Stimulated activated naive B cell treated with anti-CD40 and anti-IgM and Interleukin-4, amounts not matched to agents 10 μg/mL and 1 μg/mL and 100 μg/mL, for 72 hours (primary cell): Measurements from ENCODE around the gene RBM39.
"Not testable (repeated sequence)": the region's sequence is repeated elsewhere in the genome, so short reads cannot be mapped to it uniquely, and the experiment has no call there.

Experiments used
- ATAC-seq, 2 donors: fragments of 150-1000 bp; cut with Tn5 transposase; replicated peaks; 2 replicates each; pipeline ENCODE4 v1.10.0; 2021; ENCODE audit warnings: moderate library complexity in 1 of 2
- DNase-seq: peaks from one replicate; pipeline ENCODE4 v3.0.0; 2021
- H3K27ac Mint-ChIP-seq: one replicate; pipeline ENCODE4 v1.8.0; 2022; ENCODE audit warnings: mild to moderate bottlenecking, mixed read lengths
- H3K27me3 Mint-ChIP-seq, 2 donors: one replicate each; pipeline ENCODE4 v1.8.0; 2022; ENCODE audit warnings: mixed read lengths in 2 of 2
- H3K36me3 Mint-ChIP-seq, 2 donors: one replicate each; pipeline ENCODE4 v1.8.0; 2022; ENCODE audit warnings: mixed read lengths in 2 of 2, mild to moderate bottlenecking in 1 of 2
- H3K4me1 Mint-ChIP-seq, 2 donors: one replicate each; pipeline ENCODE4 v1.8.0; 2022; ENCODE audit warnings: mixed read lengths in 2 of 2, mild to moderate bottlenecking in 1 of 2
- H3K4me3 Mint-ChIP-seq, 2 donors: one replicate each; pipeline ENCODE4 v1.8.0; 2022; ENCODE audit warnings: mild to moderate bottlenecking in 2 of 2, mixed read lengths in 2 of 2, moderate library complexity in 1 of 2
- H3K9me3 Mint-ChIP-seq, 2 donors: one replicate each; pipeline ENCODE4 v1.8.0; 2022; ENCODE audit warnings: mixed read lengths in 2 of 2, mild to moderate bottlenecking in 1 of 2

RBM39 gene

DNA sequence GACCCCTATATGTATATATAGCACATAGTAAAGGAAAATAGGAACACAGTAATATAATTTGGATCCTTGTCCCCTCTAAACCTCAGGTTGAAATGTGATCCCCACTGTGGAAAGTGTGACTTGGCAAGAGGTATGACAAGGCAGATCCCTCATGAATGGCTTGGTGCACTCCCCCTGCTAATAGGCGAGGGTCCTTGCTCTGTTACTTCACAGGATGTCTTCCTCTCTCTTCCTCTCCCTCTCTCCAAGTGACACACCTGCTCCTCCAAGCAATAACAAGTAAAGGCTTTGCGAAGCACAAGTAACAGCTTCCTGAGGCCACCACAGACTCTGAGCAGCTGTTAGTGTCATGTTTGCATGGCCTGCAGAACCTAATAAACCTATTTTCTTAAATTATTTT lies 26.4 kb downstream of the RBM39 start:
- no peaks in the 10 kb centered on the region for H3K9me3 Mint-ChIP-seq
- peaks cover 23 to 38% of the 10 kb centered on the region in 2 donors for H3K36me3 Mint-ChIP-seq
- H3K4me1 Mint-ChIP-seq, result peaks cover 9 to 26% of the 10 kb centered on the region in 2 donors
- H3K4me3 Mint-ChIP-seq, result no peak overlapping the region
- peak overlapping the region; percentile 14 for H3K27ac Mint-ChIP-seq
- ATAC-seq (no peak), DNase-seq (no peak)
- H3K27me3 Mint-ChIP-seq, result no peaks in the 10 kb centered on the region

DNA sequence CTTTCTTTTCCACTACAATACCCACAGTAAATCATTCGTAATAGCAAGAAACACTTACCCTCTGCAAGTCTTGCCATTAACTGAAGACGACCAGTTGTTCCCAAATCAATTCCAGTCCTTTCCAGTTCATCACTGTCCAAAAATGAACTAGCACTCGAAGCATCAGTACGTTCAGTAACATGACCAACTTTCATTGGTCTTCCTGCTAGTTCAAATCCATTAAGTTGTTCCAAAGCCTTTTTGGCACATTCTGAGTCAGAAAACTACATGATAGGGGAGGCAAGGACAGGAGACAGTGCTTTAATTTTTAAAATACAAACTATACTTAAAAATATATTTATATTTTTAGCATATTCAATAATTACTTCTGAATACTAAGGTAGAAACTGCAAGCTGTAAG lies 27.9 kb downstream of the RBM39 start:
- Mint-ChIP-seq H3K27ac (peak overlapping the region; percentile 75), H3K36me3 (peaks cover 19 to 32% of the 10 kb centered on the region in 2 donors), H3K9me3 (no peaks in the 10 kb centered on the region), H3K4me3 (no peak overlapping the region), H3K4me1 (peaks cover 12 to 31% of the 10 kb centered on the region in 2 donors), H3K27me3 (no peaks in the 10 kb centered on the region)
- no peak for DNase-seq
- no peak for ATAC-seq

DNA sequence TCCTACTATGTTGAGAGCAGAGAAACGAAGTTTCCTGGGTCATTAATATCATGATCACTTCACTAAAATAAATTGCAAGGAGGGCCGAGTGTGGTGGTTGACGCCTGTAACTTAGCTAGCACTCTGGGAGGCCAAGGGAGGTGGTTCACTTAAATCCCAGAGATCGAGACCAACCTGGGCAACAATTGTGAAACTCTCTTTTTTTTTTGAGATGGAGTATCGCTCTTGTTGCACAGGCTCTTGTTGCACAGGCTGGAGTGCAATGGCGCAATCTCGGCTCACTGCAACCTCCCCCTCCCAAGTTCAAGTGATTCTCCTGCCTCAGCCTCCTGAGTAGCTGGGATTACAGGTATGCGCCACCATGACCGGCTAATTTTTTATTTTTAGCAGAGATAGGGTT lies 28.9 kb downstream of the RBM39 start:
- peaks cover 18 to 31% of the 10 kb centered on the region in 2 donors for H3K36me3 Mint-ChIP-seq
- not testable (repeated sequence) for ATAC-seq, H3K27ac Mint-ChIP-seq, DNase-seq, H3K27me3 Mint-ChIP-seq, H3K4me3 Mint-ChIP-seq, H3K9me3 Mint-ChIP-seq
- H3K4me1 Mint-ChIP-seq, result peaks cover 13 to 32% of the 10 kb centered on the region in 2 donors

DNA sequence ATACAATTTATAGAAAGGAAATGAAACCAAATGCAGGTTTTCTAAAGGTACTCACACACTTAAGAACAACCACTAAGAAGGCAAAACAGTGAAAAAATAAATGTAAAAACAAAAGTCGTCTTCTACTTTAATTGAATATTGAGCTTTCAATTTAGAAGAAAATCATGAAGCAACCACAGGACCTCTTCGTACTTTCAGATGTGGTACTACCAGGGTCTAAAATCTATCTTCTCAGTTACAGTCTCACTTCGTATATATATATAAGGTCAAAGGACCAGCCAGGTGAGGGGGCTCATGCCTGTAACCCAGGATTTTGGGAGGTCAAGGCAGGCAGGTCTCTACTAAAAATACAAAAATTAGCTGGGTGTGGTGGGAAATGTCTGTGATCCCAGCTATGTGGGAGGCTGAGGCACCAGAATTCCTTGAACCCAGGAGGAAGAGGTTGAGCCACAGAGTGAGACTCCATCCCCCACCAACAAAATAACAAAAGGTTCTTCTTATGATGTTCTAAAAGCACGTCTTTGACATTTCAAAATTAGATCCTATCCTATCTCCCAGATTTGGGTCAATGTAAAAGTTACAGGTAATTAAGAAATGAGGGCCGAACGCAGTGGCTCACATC lies 30.4 kb downstream of the RBM39 start:
- Mint-ChIP-seq H3K9me3 (no peaks in the 10 kb centered on the region), H3K4me1 (peaks cover 12 to 32% of the 10 kb centered on the region in 2 donors), H3K27ac (peak overlapping the region; percentile 25), H3K27me3 (no peaks in the 10 kb centered on the region), H3K4me3 (peak overlapping the region in 1 of 2 donors; percentile 19), H3K36me3 (peaks cover 19 to 26% of the 10 kb centered on the region in 2 donors)
- no peak for DNase-seq
- ATAC-seq, result no peak

DNA sequence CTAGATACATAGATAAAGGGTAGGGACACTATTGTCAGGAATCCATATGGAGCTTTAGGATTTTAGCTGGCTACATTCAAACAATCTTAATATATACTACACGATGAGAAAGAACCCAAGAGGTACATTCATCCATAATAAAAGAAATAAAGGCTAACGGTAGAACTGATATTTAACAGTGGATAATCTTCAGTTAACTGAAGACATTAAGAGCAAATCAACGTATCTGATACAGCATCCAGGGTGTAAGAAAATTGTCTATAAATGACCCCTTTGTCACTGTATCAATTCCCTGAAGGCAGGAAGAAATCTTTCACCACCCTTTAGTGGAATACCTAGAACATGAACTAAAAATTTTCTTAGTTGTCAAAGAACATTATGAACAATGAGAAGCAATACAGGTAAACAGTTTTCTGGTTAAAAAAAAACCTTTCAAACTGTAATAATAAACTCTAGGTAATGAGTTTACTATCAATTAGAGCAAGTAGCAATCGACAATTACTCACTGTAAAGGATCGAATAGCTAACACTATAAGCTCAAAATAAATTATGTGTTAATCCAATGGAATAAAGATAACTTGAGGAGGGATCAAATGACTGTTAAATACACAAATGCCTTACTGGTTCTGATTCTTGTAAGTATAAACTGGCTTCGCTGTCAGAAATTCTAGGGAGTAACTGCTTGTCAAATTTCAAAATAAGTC lies 31.0 kb downstream of the RBM39 start:
- Mint-ChIP-seq H3K27ac (no peak overlapping the region), H3K9me3 (no peaks in the 10 kb centered on the region), H3K4me3 (peak overlapping the region in 1 of 2 donors; percentile 19), H3K4me1 (peaks cover 12 to 32% of the 10 kb centered on the region in 2 donors), H3K36me3 (peaks cover 19 to 23% of the 10 kb centered on the region in 2 donors), H3K27me3 (no peaks in the 10 kb centered on the region)
- ATAC-seq (no peak), DNase-seq (no peak)

DNA sequence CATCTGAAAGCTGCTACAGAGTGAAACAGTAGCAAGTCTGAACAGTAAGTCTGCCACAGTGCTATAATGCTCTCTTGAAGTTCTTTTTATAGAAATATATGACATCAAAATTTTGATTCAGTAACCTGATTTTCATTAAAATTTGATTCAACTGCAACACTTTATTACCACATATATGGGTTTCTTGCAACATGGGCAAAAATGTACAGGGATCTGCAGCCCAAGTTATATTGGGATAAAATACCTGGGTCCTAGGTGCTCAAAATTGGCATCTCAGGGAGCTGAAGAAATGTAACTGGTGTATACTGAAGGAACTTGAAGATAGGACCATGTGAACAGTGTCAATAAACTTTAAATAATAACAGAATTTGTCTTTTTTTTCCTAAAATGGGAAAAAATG lies 32.0 kb downstream of the RBM39 start:
- H3K9me3 Mint-ChIP-seq, result no peaks in the 10 kb centered on the region
- no peak overlapping the region for H3K27ac Mint-ChIP-seq
- peaks cover 12 to 25% of the 10 kb centered on the region in 2 donors for H3K4me1 Mint-ChIP-seq
- no peak for DNase-seq
- ATAC-seq, result no peak
- no peak overlapping the region for H3K4me3 Mint-ChIP-seq
- H3K36me3 Mint-ChIP-seq, result peaks cover 16 to 21% of the 10 kb centered on the region in 2 donors
- no peaks in the 10 kb centered on the region for H3K27me3 Mint-ChIP-seq

DNA sequence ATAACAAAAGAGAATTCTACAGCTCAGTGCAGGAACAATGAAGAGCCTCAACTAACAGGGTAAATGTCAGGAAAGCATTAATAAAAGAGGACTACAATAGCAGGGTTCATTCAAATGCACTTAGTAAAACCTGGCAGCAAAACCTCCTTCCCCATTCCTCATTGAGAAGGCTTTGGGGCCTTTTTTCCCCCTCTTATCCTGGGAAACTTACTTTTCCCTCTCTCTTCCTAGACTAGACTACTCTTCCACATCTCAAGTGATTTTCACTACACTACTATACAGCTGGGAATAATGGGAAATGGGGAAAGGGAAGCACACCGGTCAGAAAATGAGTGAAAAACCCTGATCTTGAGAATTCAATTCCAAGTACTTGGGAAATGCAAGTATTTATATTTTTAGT lies 32.8 kb downstream of the RBM39 start:
- no peak for ATAC-seq
- Mint-ChIP-seq H3K4me3 (no peak overlapping the region), H3K9me3 (no peaks in the 10 kb centered on the region), H3K36me3 (peaks cover 19 to 24% of the 10 kb centered on the region in 2 donors), H3K4me1 (peaks cover 12 to 24% of the 10 kb centered on the region in 2 donors), H3K27ac (no peak overlapping the region), H3K27me3 (no peaks in the 10 kb centered on the region)
- DNase-seq, result no peak

DNA sequence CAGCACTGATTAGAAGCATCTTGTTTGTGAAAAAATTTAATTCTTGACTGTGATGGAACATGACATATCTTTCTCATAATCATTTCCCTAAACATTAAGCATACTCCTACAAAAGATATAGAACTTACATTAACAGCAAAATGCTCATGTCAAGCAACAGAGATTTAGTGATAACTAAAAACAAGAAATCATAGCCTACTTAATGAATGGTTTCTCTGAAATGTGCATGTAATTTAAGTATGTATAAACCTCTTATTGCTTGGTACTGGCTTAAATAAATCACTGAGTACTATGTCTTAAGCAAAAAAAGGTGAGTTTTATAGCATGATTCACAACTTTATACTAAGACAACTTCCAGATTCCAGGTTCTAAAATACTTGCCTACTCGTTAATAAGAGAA lies 33.6 kb downstream of the RBM39 start:
- Mint-ChIP-seq H3K4me1 (peaks cover 9 to 16% of the 10 kb centered on the region in 2 donors), H3K9me3 (no peaks in the 10 kb centered on the region), H3K4me3 (no peak overlapping the region), H3K27ac (no peak overlapping the region), H3K36me3 (peaks cover 23 to 28% of the 10 kb centered on the region in 2 donors), H3K27me3 (no peaks in the 10 kb centered on the region)
- ATAC-seq, result no peak
- DNase-seq, result no peak

DNA sequence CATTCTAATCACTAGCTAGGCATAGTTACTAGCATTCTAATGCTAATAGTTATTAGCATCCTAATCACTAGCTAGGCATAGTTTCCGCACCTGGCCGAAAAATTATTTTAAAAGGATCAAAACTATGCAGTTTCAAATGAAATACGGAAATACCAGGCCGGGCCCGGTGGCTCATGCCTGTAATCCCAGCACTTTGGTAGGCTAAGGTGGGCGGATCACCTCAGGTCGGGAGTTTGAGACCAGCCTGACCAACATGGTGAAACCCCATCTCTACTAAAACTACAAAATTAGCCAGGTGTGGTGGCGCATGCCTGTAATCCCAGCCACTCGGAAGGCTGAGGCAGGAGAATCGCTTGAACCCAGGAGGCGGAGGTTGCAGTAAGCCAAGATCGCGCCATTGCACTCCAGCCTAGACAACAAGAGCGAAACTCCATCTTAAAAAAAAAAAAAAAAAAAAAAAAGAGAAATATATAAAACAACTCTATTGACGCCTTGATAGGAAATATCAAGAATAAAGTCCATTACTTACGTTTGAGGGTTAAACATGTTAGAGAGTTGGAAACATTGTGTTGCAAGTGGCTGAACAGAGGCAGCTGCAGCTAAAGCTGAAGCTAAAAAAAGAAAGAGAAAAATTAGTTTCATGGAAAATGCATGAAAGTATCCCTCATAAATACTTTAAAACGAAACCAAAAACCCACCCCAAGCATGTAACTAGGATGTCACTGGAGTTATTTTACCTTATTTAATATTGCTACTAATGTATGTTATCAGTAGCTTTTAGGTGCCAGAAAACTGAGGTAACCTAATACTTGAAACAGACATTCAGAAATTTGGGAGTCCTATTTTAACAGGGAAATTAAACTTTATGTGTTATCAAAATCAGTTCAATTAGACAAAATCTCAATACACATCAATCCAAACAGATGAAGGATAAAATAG lies 35.2 kb downstream of the RBM39 start:
- H3K4me3 Mint-ChIP-seq, ATAC-seq, DNase-seq, H3K27ac Mint-ChIP-seq, H3K9me3 Mint-ChIP-seq, H3K27me3 Mint-ChIP-seq: not testable (repeated sequence)
- Mint-ChIP-seq H3K4me1 (peaks cover 6 to 13% of the 10 kb centered on the region in 2 donors), H3K36me3 (peaks cover 29 to 39% of the 10 kb centered on the region in 2 donors)

DNA sequence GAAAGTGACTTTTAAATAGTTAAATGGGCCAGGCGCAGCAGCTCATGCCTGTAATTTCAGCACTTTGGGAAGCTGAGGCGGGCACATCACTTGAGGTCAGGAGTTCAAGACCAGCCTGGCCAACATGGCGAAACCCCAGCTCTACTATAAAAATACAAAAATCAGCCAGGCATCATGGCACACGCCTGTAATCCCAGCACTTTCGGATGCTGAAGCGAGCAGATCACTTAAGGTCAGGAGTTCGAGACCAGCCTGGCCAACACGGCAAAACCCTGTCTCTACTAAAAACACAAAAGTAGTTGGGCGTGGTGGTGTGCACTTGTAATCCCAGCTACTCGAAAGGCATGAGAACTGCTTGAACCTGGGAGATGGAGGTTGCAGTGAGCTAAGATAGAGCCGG lies 36.2 kb downstream of the RBM39 start:
- not testable (repeated sequence) for H3K4me1 Mint-ChIP-seq, H3K27me3 Mint-ChIP-seq, H3K4me3 Mint-ChIP-seq, ATAC-seq, DNase-seq, H3K9me3 Mint-ChIP-seq
- Mint-ChIP-seq H3K36me3 (peaks cover 25 to 41% of the 10 kb centered on the region in 2 donors), H3K27ac (peak overlapping the region; percentile 80)

DNA sequence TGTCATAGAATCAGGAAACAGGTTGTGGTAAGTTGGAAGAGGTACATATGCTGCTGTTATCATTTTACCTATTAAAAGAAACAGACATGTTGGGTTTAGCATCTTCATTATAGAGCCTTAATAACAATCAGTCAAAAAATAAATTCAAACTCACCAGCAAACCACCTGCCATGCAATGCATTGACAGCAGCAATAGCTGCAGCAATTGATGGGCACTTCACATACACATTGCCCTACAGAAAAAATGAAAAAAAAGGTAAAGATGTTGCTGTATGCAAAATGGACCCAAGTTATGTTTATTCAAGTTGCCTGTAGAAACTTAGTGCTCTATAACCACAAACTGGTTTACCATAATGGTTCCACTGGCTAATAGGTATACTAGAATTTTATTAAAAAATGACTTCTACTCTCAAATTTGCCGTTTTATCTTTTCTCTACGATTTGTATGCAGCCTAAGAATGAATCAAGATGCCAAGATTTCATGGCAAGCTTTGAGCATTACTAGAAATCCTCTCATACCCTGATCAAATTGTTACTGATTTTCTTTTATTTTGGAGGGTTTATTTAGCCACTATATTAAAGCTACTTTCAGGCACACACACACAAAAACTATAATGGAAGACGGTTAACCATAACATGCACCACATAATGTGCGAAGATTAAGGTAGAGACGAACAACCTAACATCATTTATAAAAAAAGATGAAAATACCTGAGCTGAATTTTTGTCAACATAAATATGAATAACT lies 37.4 kb downstream of the RBM39 start:
- Mint-ChIP-seq H3K27me3 (no peaks in the 10 kb centered on the region), H3K9me3 (no peaks in the 10 kb centered on the region), H3K36me3 (peaks cover 26 to 41% of the 10 kb centered on the region in 2 donors), H3K27ac (no peak overlapping the region), H3K4me1 (peaks cover 11 to 20% of the 10 kb centered on the region in 2 donors), H3K4me3 (no peak overlapping the region)
- no peak for DNase-seq
- no peak for ATAC-seq

DNA sequence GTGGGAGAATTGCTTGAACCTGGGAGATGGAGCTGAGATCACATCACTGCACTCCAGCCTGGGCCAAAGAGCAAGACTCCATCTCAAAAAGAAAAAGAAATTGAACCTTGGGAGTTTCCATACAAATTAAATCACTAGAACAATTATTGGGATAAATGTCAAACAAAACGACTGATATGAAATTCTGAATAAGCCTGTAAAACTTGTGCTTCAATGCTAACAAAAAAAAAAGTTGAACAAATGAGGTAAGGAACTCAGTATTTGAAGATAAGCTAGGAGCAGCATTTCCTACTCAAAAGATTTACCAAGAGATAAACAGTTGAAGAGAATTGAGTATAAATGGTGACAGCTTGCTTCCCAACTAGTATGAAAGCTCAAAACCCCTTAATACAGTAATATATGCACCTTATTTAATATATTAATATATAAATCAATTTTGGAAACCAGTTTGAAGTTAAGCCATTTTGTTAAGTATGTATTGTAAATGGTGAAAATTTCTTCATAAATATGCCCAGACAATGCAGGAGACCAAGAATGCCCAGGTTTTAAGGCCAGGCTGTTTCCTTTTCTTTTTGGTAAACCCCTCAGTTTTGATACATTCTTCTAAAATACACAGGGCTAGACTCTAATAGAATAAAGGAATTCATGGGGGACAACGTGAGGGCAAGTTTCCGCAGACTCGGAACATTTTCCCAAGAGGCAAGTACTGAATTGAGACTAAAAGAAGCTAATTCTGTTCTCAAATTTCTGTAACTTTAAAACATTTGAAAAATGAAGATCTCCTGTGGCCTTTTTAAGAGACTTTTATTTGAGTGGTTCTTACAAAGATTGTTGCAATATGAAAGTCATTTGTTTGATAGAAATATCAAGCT lies 39.0 kb downstream of the RBM39 start:
- DNase-seq, result no peak
- H3K4me1 Mint-ChIP-seq, result peaks cover 15 to 23% of the 10 kb centered on the region in 2 donors
- H3K4me3 Mint-ChIP-seq, result no peak overlapping the region
- H3K9me3 Mint-ChIP-seq, result no peaks in the 10 kb centered on the region
- H3K27ac Mint-ChIP-seq, result peak overlapping the region; percentile 79
- no peaks in the 10 kb centered on the region for H3K27me3 Mint-ChIP-seq
- no peak for ATAC-seq
- H3K36me3 Mint-ChIP-seq, result peaks cover 25 to 48% of the 10 kb centered on the region in 2 donors
